Astrocyte of the cerebellum (primary cell): ENCODE data around the gene TGFBI.

Source experiments
- DNase-seq: peaks from one replicate; pipeline ENCODE4 v3.0.0-alpha.2; 2011; ENCODE audit warnings: low read depth
- H3K4me3 ChIP-seq: 2 replicates; pipeline ENCODE4 v1.5.1; 2011; ENCODE audit warnings: mild to moderate bottlenecking, low read depth, low read length, moderate library complexity
- in situ Hi-C: cut with HindIII; loops from 2 replicates; pipeline ENCODE4 v1.10.0; 2017; ENCODE audit warnings: low sequenced_read_pairs
- TF ChIP-seq, protein P1 (sequence below): IDR thresholded peaks from 2 replicates; pipeline ENCODE4 v1.5.1; 2012; ENCODE audit warnings: low read length, low read depth, moderate library complexity, mild to moderate bottlenecking; ENCODE audit errors: missing control alignments

TGFBI gene

DNA sequence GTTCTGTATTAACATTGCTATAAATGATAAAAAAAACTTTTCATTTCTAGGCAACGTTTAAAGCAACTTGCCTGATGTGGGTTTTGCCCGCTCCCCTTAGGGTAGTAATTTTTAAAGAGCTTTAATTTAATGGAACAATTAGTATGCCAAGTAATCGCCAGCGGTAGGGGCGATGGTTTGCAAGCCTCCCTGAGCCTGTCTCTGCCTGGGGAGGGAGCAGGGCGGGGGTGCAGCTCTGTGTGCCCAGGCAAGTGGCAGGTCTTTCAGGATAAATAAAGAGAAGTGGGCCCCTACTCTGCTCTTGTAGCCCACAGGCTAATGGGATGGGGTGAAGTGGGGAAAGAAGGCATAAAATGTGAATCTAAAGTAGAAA is 13.8 kb upstream of the TGFBI start:
- no peak overlapping the region for H3K4me3 ChIP-seq
- TF ChIP-seq, protein P1, sequence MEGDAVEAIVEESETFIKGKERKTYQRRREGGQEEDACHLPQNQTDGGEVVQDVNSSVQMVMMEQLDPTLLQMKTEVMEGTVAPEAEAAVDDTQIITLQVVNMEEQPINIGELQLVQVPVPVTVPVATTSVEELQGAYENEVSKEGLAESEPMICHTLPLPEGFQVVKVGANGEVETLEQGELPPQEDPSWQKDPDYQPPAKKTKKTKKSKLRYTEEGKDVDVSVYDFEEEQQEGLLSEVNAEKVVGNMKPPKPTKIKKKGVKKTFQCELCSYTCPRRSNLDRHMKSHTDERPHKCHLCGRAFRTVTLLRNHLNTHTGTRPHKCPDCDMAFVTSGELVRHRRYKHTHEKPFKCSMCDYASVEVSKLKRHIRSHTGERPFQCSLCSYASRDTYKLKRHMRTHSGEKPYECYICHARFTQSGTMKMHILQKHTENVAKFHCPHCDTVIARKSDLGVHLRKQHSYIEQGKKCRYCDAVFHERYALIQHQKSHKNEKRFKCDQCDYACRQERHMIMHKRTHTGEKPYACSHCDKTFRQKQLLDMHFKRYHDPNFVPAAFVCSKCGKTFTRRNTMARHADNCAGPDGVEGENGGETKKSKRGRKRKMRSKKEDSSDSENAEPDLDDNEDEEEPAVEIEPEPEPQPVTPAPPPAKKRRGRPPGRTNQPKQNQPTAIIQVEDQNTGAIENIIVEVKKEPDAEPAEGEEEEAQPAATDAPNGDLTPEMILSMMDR, result no peak
- DNase-seq, result no peak
- in situ Hi-C loops, result loop anchor here (5.0 kb wide), 1 partner anchor 38 kb away; no protein-coding TSS in a partner anchor

DNA sequence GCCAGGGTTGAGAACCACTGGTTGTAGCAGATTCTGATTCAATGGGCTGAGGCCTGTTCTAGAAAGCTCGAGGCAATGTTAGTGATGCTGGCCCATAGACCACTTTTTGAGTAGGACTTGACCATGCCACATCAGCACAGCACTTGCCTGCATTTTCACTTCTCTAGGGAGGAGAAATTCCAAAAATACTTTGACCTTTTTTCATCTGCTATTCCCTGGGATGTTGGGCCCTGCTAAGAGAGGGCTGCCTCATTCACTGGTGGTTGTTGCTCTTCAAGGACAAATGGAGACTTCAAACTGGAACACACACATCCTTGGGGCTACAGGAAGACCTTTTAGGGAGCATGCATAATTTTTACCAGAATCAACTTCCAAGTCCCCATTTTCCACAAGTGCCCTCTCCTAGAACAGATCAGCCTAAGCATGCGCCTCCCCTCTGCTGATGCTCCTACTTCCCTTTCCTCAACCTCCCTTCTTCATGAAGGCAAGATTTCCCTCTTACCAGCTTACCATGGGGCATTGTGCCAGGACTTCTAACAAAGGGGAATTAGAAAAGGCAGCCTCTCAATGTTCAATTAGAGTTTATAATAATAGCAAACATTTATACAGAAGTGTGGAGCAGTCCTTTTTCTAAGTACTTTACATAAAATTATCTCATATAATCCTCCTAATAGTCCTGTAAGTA is 12.7 kb upstream of the TGFBI start:
- TF ChIP-seq, protein P1, result no peak
- DNase-seq, result no peak
- no peak overlapping the region for H3K4me3 ChIP-seq
- in situ Hi-C loops, result loop anchor here (5.0 kb wide), 1 partner anchor 39 kb away; no protein-coding TSS in a partner anchor

DNA sequence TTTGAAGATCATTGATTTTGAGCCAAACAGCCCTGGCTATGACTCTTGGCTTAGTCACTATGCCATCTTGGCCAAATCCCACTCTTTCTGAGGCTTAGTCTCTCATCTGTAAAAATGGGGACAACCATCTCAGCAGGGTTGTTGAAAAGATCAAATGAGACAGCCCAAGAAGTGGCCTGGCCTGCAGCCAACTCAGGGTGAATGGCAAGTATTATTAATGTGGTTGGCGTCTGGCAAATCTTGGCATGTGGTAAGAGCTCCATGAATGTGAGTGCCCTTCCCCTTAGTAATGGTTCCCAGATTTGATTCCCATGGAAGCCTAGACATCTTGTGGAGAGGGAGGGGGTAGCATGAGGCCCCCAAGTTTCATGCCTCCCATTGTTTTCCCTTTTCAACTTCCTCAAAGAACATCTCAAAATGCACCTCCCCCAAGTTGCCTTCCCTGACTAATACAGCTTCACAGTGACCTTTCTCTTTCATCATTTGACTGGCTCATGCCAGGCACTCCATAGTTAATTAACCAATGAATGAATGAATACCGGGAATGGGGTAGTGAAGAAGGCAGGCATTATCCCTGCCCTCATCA is 11.8 kb upstream of the TGFBI start:
- TF ChIP-seq, protein P1, result no peak
- in situ Hi-C loops, result loop anchor here (5.0 kb wide), 1 partner anchor 40 kb away; no protein-coding TSS in a partner anchor
- DNase-seq, result peak; percentile 94
- no peak overlapping the region for H3K4me3 ChIP-seq

DNA sequence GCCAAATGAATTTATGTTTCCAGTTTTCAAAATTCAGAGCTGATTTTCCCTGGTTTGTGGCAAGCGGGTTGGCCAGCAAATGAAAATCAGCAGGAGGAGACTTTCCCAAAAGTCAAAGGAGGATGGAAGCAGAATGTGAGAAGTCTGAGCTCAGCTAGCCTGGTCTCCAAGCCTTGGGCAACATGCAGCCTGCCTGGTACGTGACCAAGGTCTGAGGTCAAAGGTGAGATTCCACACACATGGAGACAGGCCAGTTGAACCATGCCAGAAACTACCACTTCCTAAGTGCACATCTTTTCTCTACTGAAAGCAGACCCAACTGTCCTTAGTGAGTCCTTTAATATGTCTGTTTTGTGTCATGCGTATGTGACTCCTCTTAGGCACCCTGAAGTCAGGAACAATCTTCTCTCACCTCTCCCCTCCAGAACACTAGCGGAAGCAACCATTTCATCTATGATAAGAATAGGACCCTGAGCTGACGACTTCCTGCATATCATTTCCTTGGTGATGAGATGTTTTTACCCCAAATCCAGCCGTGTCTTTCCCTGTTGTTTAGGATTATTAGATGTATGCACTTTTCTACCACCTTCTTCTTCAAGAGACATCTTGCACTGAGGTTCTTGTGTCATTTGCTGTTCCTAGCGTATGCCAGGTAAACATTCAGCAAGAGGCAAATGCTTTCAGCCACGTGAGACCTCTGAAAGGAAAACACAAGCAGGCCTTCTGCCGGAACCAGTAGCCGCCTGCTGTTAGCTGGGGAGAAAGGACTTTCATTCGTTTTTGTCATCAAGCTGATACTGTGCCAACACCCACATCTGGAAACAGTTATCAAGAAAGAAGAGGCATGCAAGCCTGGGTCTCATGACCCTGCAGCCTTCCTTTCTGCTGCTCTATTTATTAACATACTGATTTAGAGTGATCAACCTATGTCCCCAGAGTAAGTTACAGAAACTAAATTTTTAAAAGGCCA is 9.7 kb upstream of the TGFBI start:
- in situ Hi-C loops, result loop anchor here (5.0 kb wide), 1 partner anchor 42 kb away; no protein-coding TSS in a partner anchor
- TF ChIP-seq, protein P1, result peak; percentile 53
- DNase-seq, result peak; percentile 99
- no peak overlapping the region for H3K4me3 ChIP-seq

DNA sequence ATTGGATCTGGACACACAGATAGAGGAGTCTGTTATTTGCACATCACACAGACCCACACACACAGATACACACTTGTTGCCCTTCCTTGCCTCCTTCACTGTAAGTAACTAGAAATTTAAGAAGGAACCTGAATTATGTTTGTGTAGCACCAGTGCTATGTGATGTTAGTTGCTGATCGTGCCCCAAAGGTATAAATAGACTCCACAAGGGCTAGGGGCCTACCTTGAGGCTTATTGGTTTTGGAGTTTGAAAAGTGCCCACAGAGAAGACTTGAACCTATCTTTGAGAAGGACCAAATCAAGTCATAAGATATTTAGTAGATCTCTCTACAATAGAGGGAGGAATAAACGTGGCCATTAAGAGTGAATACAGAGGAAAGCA is 8.8 kb upstream of the TGFBI start:
- DNase-seq, result no peak
- TF ChIP-seq, protein P1, result no peak
- in situ Hi-C loops, result loop anchor here (5.0 kb wide), 1 partner anchor 47 kb away; no protein-coding TSS in a partner anchor
- no peak overlapping the region for H3K4me3 ChIP-seq

DNA sequence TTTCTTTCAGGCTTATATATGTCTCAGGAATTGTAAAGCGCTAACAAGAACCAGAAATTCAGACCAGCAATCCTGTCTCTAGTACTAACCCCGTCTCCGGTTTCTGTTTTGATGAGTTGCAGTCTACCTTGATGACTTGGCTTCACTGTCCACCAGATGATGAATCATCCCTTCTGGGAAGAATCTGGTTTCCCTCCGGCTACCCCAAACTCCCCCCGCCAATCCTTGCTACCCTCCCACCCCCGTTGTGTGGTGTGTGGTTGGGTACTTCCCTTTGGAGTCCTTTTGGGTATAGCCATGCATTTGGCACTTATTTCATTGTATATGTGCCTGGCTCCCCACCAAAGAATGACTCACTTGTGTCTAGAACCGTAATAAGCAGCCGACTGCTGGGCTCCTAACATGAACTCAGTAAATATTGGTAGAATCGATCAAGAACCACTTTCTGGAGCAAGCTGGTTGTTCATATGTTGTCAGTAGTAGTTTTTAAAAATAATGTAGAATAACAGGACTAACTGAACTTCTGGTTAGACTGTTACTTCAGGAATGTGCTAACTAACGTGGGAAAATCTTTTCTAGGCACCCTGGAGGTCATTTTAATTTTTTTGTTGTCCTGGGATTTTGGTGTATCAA is 8.3 kb upstream of the TGFBI start:
- TF ChIP-seq, protein P1, result no peak
- in situ Hi-C loops, result loop anchor here (5.0 kb wide), 1 partner anchor 47 kb away; no protein-coding TSS in a partner anchor
- DNase-seq, result peak; percentile 98
- H3K4me3 ChIP-seq, result no peak overlapping the region
